ENCODE data around the gene STIL. TPM values are rescaled to one million over a fixed set of nuclear protein-coding genes. Genes with fewer than 3 reads are reported as not detected.
"Not testable (repeated sequence)": the region's sequence is repeated elsewhere in the genome, so short reads cannot be mapped to it uniquely, and the experiment has no call there.

Gene STIL
- 4.9 and 10.8 TPM in 2 replicates for total RNA-seq

GRCh38 chr1:47313915-47314664 is at the start of gene STIL:
STIL (minus strand) TSS chr1:47314147; CDS start chr1:47310319, 3,828 bp downstream.
- peak; percentile 99 for DNase-seq (ENCODE audit: low read depth)

- DNase-seq (ENCODE audit: low read depth): no peak
Observed at GRCh38 chr1:47362828-47363227, 48.9 kb upstream of the STIL start.

GRCh38 chr1:47361380-47361779 is 47.4 kb upstream of the STIL start:
- DNase-seq (ENCODE audit: low read depth): no peak

GRCh38 chr1:47351305-47351704 is 37.4 kb upstream of the STIL start:
- peak; percentile 53 for DNase-seq (ENCODE audit: low read depth)

GRCh38 chr1:47348246-47348645 is 34.3 kb upstream of the STIL start:
- no peak for DNase-seq (ENCODE audit: low read depth)

GRCh38 chr1:47347735-47348134 is 33.8 kb upstream of the STIL start:
- DNase-seq (ENCODE audit: low read depth): no peak

- DNase-seq (ENCODE audit: low read depth): not testable (repeated sequence)
Observed at GRCh38 chr1:47346979-47347378, 33.0 kb upstream of the STIL start.

GRCh38 chr1:47340227-47340626 is 26.3 kb upstream of the STIL start:
- DNase-seq (ENCODE audit: low read depth): no peak

- DNase-seq (ENCODE audit: low read depth): no peak
Observed at GRCh38 chr1:47338249-47339077, 24.5 kb upstream of the STIL start.

- DNase-seq (ENCODE audit: low read depth): no peak
Observed at GRCh38 chr1:47337350-47337749, 23.4 kb upstream of the STIL start.

- DNase-seq (ENCODE audit: low read depth): peak; percentile 56
Observed at GRCh38 chr1:47334765-47335435, 21.0 kb upstream of the STIL start.

GRCh38 chr1:47333922-47334764 is 20.2 kb upstream of the STIL start:
- DNase-seq (ENCODE audit: low read depth): peak; percentile 47

GRCh38 chr1:47333578-47333921 is 19.6 kb upstream of the STIL start, which contains the start of gene CMPK1:
CMPK1 (plus strand) TSS chr1:47333790; CDS start chr1:47333946, 156 bp downstream.
- peak; percentile 76 for DNase-seq (ENCODE audit: low read depth)

GRCh38 chr1:47332779-47333577 is 19.0 kb upstream of the STIL start:
- no peak for DNase-seq (ENCODE audit: low read depth)

GRCh38 chr1:47331875-47332274 is 17.9 kb upstream of the STIL start:
- no peak for DNase-seq (ENCODE audit: low read depth)

GRCh38 chr1:47330212-47330611 is 16.3 kb upstream of the STIL start:
- no peak for DNase-seq (ENCODE audit: low read depth)

GRCh38 chr1:47328992-47329391 is 15.0 kb upstream of the STIL start:
- no peak for DNase-seq (ENCODE audit: low read depth)

- no peak for DNase-seq (ENCODE audit: low read depth)
Observed at GRCh38 chr1:47326271-47326670, 12.3 kb upstream of the STIL start.

GRCh38 chr1:47325528-47325927 is 11.6 kb upstream of the STIL start:
- peak; percentile 84 for DNase-seq (ENCODE audit: low read depth)

- no peak for DNase-seq (ENCODE audit: low read depth)
Observed at GRCh38 chr1:47324682-47325081, 10.7 kb upstream of the STIL start.

GRCh38 chr1:47323599-47324031 is 9.7 kb upstream of the STIL start:
- peak; percentile 61 for DNase-seq (ENCODE audit: low read depth)

Measured in renal cortical epithelial cell (primary cell).